Uterus (tissue), 2 donors: ENCODE measurements around the gene INO80.

Experiments used
- POLR2A ChIP-seq, 2 donors: fragments of 450-650 bp; IDR thresholded peaks; one replicate each; pipeline ENCODE4 v1.6.1; 2016; ENCODE audit warnings: antibody characterized with exemption in 2 of 2, mild to moderate bottlenecking in 1 of 2, moderate library complexity in 1 of 2
- TF ChIP-seq, protein P1 (sequence below), 4 experiments: fragments of 200-600 bp in 2 of 4; fragments of 450-650 bp in 2 of 4; sonication (generic) in 2 of 4; IDR thresholded peaks; one replicate each; pipeline ENCODE4 v1.5.1; 2016 to 2019; ENCODE audit warnings: antibody characterized with exemption in 4 of 4, mild to moderate bottlenecking in 2 of 4, moderate library complexity in 1 of 4

DNA sequence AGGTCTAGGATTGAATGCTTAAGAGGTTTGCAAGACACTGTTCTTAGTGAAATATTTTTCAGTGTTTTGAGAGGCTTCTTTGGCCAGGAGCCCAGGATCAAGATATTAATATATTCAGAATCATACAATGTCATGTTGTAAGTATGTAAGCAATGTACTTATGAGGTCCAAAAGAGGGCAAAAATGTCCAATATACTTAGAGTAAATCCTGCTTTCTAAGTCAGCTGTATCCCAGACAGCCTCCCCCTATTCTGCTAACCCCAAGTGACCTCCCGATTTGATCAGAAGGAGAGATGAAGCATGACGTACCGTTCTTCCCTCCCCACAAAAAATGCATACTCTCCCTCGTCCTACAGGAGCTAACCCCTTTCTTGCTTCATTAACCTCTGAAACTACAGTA lies 91.9 kb downstream of the INO80 start:
- TF ChIP-seq, protein P1, sequence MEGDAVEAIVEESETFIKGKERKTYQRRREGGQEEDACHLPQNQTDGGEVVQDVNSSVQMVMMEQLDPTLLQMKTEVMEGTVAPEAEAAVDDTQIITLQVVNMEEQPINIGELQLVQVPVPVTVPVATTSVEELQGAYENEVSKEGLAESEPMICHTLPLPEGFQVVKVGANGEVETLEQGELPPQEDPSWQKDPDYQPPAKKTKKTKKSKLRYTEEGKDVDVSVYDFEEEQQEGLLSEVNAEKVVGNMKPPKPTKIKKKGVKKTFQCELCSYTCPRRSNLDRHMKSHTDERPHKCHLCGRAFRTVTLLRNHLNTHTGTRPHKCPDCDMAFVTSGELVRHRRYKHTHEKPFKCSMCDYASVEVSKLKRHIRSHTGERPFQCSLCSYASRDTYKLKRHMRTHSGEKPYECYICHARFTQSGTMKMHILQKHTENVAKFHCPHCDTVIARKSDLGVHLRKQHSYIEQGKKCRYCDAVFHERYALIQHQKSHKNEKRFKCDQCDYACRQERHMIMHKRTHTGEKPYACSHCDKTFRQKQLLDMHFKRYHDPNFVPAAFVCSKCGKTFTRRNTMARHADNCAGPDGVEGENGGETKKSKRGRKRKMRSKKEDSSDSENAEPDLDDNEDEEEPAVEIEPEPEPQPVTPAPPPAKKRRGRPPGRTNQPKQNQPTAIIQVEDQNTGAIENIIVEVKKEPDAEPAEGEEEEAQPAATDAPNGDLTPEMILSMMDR (IDR thresholded peaks at IDR 0.05) = no peak
- TF ChIP-seq POLR2A (IDR thresholded peaks at IDR 0.05) = no peak
